GM12875 (cell line): Measurements from ENCODE around the gene SHISAL1.

Source experiments
- H3K4me3 ChIP-seq: one replicate; pipeline ENCODE4 v1.5.1; 2011; ENCODE audit warnings: low read depth, low read length, control low read depth
- TF ChIP-seq, protein P1 (sequence below): IDR thresholded peaks from 2 replicates; pipeline ENCODE4 v1.5.1; 2011; ENCODE audit warnings: low read depth, mild to moderate bottlenecking, control low read depth, inconsistent platforms, low read length, moderate library complexity, borderline replicate concordance; ENCODE audit not compliant: insufficient read depth

SHISAL1 gene

DNA sequence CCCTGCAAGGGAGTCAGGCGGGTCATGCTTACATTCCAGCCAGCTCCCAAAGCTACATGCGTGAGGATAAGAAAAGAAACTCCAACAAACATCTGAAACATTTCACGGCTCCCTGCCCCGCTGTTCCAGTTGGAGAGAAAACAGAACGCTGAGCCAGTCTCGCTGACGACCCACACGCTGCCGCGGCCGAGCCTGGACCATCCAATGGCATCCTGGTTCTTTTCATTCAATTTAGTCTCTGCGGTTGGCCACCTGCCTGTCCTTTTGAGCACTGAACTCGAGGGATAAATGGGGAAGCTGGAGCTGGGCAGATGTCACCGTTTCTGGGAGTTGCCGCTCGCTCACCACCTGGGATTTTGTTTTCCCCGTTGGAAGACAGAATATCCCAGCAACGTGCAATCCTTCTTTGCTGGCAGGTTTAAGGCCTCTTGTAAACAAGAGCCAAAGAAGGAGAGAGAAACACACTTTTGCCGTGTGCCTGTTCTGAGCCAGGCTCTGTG lies 45.3 kb upstream of the SHISAL1 start:
- H3K4me3 ChIP-seq, result no peak overlapping the region
- TF ChIP-seq, protein P1, sequence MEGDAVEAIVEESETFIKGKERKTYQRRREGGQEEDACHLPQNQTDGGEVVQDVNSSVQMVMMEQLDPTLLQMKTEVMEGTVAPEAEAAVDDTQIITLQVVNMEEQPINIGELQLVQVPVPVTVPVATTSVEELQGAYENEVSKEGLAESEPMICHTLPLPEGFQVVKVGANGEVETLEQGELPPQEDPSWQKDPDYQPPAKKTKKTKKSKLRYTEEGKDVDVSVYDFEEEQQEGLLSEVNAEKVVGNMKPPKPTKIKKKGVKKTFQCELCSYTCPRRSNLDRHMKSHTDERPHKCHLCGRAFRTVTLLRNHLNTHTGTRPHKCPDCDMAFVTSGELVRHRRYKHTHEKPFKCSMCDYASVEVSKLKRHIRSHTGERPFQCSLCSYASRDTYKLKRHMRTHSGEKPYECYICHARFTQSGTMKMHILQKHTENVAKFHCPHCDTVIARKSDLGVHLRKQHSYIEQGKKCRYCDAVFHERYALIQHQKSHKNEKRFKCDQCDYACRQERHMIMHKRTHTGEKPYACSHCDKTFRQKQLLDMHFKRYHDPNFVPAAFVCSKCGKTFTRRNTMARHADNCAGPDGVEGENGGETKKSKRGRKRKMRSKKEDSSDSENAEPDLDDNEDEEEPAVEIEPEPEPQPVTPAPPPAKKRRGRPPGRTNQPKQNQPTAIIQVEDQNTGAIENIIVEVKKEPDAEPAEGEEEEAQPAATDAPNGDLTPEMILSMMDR, result no peak

DNA sequence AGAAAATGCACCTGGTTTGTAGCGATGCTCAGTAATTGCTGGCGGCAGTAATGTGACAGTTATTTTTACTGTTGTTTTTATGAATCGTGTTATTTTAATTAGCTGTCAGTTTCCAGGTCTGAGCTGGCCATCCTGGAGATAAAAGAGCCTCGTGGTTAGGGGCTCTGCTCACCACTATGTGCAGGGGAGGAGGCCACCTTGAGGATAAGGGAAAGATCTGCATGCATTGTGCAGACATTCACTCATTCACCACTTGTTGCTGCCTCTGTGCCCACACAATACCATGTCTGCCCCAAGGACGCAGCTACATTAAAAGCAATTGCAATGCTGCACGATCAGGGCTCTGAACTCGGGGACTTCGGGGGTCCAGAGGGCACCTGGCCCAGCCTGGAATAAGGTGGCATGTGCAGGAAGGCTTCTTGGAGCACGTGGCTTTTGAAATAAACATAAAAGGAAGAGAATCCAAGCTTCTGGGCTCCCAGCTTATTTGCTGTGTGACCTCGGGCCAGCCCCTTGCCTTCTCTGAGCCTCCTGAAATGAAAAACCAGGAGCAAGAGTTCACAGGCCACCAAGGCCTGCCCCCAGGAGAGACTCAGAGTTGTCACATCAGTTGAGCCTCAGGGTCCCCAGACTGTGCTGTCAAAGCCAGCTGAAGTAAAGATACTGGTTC lies 44.7 kb upstream of the SHISAL1 start:
- TF ChIP-seq, protein P1, result no peak
- no peak overlapping the region for H3K4me3 ChIP-seq

DNA sequence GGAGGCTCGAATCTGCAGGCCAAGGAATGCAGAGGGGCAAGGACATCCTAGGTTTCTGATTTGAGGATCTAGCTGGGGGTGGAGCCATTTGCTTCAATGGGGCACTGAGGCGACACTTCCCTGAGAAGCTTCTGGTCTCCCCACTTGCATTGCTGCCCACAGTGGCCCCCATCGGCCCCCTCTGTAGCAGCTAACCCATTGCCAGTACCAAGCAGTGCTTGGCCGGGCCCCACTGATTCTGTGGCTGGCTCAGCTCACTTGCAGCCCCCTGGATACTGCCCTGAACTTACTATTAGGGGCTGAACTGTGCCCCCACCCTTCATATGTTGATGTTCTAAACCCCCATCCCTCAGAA lies 42.9 kb upstream of the SHISAL1 start:
- no peak overlapping the region for H3K4me3 ChIP-seq
- TF ChIP-seq, protein P1, result no peak

DNA sequence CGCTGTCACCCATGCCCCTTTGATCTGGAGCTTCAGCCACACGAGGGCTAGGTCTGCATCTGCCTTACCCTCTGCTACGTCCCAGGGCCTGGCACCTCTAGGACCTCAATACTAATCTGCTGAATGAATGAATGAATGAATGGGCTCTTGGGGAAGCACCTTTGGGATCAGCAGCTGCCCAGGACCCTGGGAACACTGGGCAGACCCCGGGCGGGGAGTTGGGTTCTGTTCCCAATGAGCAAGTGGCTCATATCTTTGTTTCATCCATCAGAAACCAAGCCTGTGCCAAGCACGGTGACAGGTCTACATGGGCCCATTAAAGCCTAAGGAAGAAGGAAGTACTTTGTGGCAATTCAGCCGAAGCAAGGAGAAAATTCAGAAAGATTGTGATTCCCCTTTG lies 41.5 kb upstream of the SHISAL1 start:
- TF ChIP-seq, protein P1, result no peak
- no peak overlapping the region for H3K4me3 ChIP-seq

DNA sequence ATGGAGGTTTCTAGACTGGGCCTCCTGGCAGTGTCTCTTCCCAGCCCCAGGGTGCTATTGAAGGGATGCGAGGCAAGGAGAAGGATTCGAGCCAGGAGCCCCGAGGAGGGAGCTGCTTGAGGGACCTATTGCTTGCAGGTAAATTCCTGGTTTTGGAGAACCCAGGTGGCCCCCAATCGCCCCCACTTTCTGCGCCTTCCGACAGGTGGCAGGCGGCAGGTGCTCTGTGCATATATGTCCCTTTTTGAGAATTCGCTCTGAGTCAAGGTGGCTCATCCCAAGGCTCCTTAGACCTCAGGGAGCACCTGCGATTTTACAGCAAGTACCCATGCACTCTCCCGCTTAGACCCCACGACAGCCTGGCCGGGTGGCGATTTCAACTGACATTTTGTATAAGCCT lies 40.3 kb upstream of the SHISAL1 start:
- H3K4me3 ChIP-seq, result no peak overlapping the region
- TF ChIP-seq, protein P1, result no peak

DNA sequence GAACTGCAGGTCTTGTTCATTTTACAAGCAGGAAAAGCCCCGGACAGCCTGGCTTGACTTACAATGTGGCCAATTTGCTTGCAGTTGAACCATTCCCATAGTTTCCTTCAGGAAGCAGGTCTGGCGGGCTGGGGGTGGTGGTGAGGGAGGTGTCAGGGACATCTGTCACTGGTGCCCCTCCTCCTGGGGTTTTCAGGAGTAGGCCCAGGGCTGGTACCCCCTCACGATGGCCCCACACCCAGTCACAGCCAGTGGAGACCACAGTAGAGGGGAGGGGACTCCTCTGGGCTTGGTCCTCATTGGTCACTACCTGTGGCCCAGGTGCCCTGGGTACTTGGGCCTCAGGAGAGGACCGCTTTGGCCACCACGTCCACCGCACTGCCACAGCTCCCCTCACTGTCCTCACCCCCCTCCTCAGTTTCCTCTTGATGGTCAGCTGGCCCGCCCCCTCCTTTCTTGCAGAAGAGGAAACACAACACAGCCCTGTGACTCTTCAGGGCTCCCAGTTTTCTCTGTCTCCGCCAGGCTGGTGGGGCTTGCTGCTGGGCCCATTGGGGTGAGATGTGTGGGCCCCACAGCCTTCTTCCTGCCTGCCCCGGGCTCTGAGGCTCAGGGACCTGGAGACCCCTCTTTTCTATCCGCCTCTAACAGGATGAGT lies 39.8 kb upstream of the SHISAL1 start:
- TF ChIP-seq, protein P1, result no peak

DNA sequence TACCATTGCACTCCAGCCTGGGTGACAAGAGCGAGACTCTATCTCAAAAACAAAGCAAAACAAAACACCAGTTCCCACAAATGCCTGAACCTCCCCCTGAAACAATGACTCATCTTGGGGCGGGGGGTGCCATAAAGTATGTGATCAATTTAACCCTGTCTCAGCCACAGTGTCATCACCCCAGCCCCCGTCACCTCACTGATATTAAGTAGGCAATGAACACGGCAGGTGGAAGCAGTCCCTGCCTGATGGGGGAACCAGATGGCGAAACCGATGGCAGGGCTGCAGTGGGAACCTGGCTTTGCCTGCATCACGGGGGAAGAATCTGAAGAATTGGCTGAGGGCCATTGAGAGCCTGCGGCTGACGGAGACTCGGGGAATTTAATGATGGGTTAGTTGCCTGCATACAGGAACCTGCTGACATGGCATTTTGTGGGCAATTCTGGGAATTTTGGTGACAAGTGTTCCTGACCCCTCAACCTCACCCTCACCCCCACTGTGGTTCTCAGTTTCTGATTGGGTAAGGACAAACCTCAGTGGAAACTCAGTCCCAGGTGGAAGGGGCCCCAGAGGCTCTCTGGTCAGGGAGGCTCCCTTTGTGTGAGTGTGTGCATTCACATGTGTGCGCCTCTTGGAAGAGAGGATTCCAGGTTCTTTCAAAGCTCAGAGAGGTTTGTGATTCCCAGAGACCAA lies 39.1 kb upstream of the SHISAL1 start:
- TF ChIP-seq, protein P1, result no peak
- H3K4me3 ChIP-seq, result no peak overlapping the region

More for the DNA sequence above, 39.8 kb upstream of the SHISAL1 start:
- H3K4me3 ChIP-seq, result no peak overlapping the region
